ENCODE data around the gene NTF4. TPM values are rescaled to one million over a fixed set of nuclear protein-coding genes. Genes with fewer than 3 reads are reported as not detected.
"Not testable (repeated sequence)": the region's sequence is repeated elsewhere in the genome, so short reads cannot be mapped to it uniquely, and the experiment has no call there.

The NTF4 gene
- total RNA-seq, 2 donors from 2014 or later: 7.0 to 24.4 TPM

- Histone ChIP-seq H3K36me3 (no peaks in the 10 kb centered on the region), H3K27ac (no peak overlapping the region), H3K4me3 (peak overlapping the region; percentile 21 to 35), H3K9me3 (no peaks in the 10 kb centered on the region), H3K27me3 (replicated peaks; ENCODE audit: insufficient read depth) (no peaks in the 10 kb centered on the region), H3K4me1 (replicated peaks) (no peaks in the 10 kb centered on the region)
- DNase-seq (ENCODE audit: low spot score): peak; percentile 69
- WGBS: 7% methylated on average over 41 of the region's 41 CpGs
- intact Hi-C loops (cut with DNase I): no loop called here
- no peak for TF ChIP-seq CTCF (IDR thresholded peaks at IDR 0.05)
- TF ChIP-seq POLR2AphosphoS5 (IDR thresholded peaks at IDR 0.05): no peak
- no peak for TF ChIP-seq POLR2A (IDR thresholded peaks at IDR 0.05)
Observed at GRCh38 chr19:49019242-49019932, 45.2 kb downstream of the NTF4 start.

GRCh38 chr19:49018388-49019241 lies 46.0 kb downstream of the NTF4 start:
- H3K4me1 ChIP-seq (replicated peaks); H3K27ac ChIP-seq; H3K9me3 ChIP-seq; H3K36me3 ChIP-seq; intact Hi-C loops (cut with DNase I); DNase-seq (ENCODE audit: low spot score); H3K27me3 ChIP-seq (replicated peaks; ENCODE audit: insufficient read depth): not testable (repeated sequence)
- 5% methylated on average over 50 of the region's 50 CpGs for WGBS
- peak overlapping the region; percentile 16 to 35 for H3K4me3 ChIP-seq

- DNase-seq (ENCODE audit: low spot score): no peak
- H3K4me1 ChIP-seq (replicated peaks): no peaks in the 10 kb centered on the region
- H3K27me3 ChIP-seq (replicated peaks; ENCODE audit: insufficient read depth): no peaks in the 10 kb centered on the region
- under 1% methylated on average over 56 of the region's 62 CpGs for WGBS
- peak in 2 of 4 experiments; percentile 26 to 45 for TF ChIP-seq CTCF (IDR thresholded peaks at IDR 0.05)
- no peak for TF ChIP-seq POLR2AphosphoS5 (IDR thresholded peaks at IDR 0.05)
- H3K9me3 ChIP-seq: no peaks in the 10 kb centered on the region
- peak overlapping the region; percentile 16 to 35 for H3K4me3 ChIP-seq
- no peaks in the 10 kb centered on the region for H3K36me3 ChIP-seq
- H3K27ac ChIP-seq: no peak overlapping the region
- intact Hi-C loops (cut with DNase I): no loop called here
Observed at GRCh38 chr19:49017666-49018351, 46.8 kb downstream of the NTF4 start.

GRCh38 chr19:49017041-49017665 lies 47.5 kb downstream of the NTF4 start, which contains the start of gene LHB:
Gene LHB, minus strand, starts transcription at chr19:49017091. Its CDS starts 10 bp downstream, at chr19:49017081.
- WGBS: 71% methylated on average over 15 of the region's 17 CpGs
- no peak within 1 kb of the TSS for H3K27ac ChIP-seq

More at GRCh38 chr19:49017041-49017665, 47.5 kb downstream of the NTF4 start, which contains the start of gene LHB:
- H3K4me3 ChIP-seq: peak within 1 kb of the TSS; percentile 16 to 35
- no peaks in the 10 kb centered on the region for H3K27me3 ChIP-seq (replicated peaks; ENCODE audit: insufficient read depth)
- intact Hi-C loops (cut with DNase I): no loop called here
- TF ChIP-seq POLR2A (IDR thresholded peaks at IDR 0.05) (no peak), CTCF (IDR thresholded peaks at IDR 0.05) (no peak)
- no peaks in the 10 kb centered on the region for H3K4me1 ChIP-seq (replicated peaks)
- DNase-seq (ENCODE audit: low spot score): no peak
- no peaks in the 10 kb centered on the region for H3K9me3 ChIP-seq
- H3K36me3 ChIP-seq: no peaks in the 10 kb centered on the region

Data from prostate gland (tissue), 2 donors.